ENCODE results near the gene SPATA6. TPM values are rescaled to one million over a fixed set of nuclear protein-coding genes. Genes with fewer than 3 reads are reported as not detected.
"Not testable (repeated sequence)": the region's sequence is repeated elsewhere in the genome, so short reads cannot be mapped to it uniquely, and the experiment has no call there.

SPATA6 gene
- total and polyA plus RNA-seq, 8 donors, result 2.1 to 13.6 (median 8.6) TPM

GRCh38 chr1:48492392-48492791 lies 20.4 kb upstream of the SPATA6 start:
- Histone ChIP-seq H3K36me3 (no peaks in the 10 kb centered on the region), H3K9me3 (no peaks in the 10 kb centered on the region), H3K4me1 (no peaks in the 10 kb centered on the region), H3K27me3 (no peaks in the 10 kb centered on the region), H3K4me3 (no peak overlapping the region), H3K27ac (no peak overlapping the region)
- ATAC-seq, result peak in 3 of 4 donors; percentile 14 to 67 (median 58)
- no peak for TF ChIP-seq CTCF (IDR thresholded peaks at IDR 0.05)
- peak in 1 of 6 donors; percentile 36 for DNase-seq
- FAIRE-seq, result no peak
- intact Hi-C loops (cut with DNase I), result no loop called here

- ATAC-seq (no peak), DNase-seq (no peak), FAIRE-seq (no peak)
- H3K27ac ChIP-seq, result no peak overlapping the region
- no peak for TF ChIP-seq CTCF (IDR thresholded peaks at IDR 0.05)
- no peaks in the 10 kb centered on the region for H3K4me1 ChIP-seq
- H3K36me3 ChIP-seq, result no peaks in the 10 kb centered on the region
- intact Hi-C loops (cut with DNase I), result no loop called here
- 57 to 74% methylated on average over 2 of the region's 2 CpGs for WGBS, 2 donors
- H3K9me3 ChIP-seq, result no peaks in the 10 kb centered on the region
- H3K4me3 ChIP-seq, result no peak overlapping the region
- no peaks in the 10 kb centered on the region for H3K27me3 ChIP-seq
Observed at GRCh38 chr1:48488721-48489120, 16.7 kb upstream of the SPATA6 start.

- H3K36me3 ChIP-seq, result no peaks in the 10 kb centered on the region
- no peak overlapping the region for H3K27ac ChIP-seq
- H3K4me3 ChIP-seq, result no peak overlapping the region
- ATAC-seq (no peak), DNase-seq (no peak), FAIRE-seq (no peak)
- H3K27me3 ChIP-seq, result no peaks in the 10 kb centered on the region
- no peaks in the 10 kb centered on the region for H3K4me1 ChIP-seq
- intact Hi-C loops (cut with DNase I), result no loop called here
- no peaks in the 10 kb centered on the region for H3K9me3 ChIP-seq
- no peak for TF ChIP-seq CTCF (IDR thresholded peaks at IDR 0.05)
Observed at GRCh38 chr1:48480504-48480903, 8.5 kb upstream of the SPATA6 start.

- H3K36me3 ChIP-seq; FAIRE-seq; H3K27me3 ChIP-seq; intact Hi-C loops (cut with DNase I); H3K4me3 ChIP-seq; H3K4me1 ChIP-seq; DNase-seq; H3K9me3 ChIP-seq; H3K27ac ChIP-seq; ATAC-seq: not testable (repeated sequence)
- WGBS, 2 donors, result 0 to 25% methylated on average over 1 to 2 of the region's 4 CpGs
Observed at GRCh38 chr1:48480023-48480422, 8.0 kb upstream of the SPATA6 start.

- ATAC-seq, result no peak
- Histone ChIP-seq H3K27ac (peak overlapping the region; percentile 46 to 85 (median 72)), H3K4me3 (peak overlapping the region; percentile 34 to 66 (median 60)), H3K36me3 (no peaks in the 10 kb centered on the region), H3K4me1 (peaks cover 0 to 23% (median 10%) of the 10 kb centered on the region in 3 donors), H3K27me3 (no peaks in the 10 kb centered on the region), H3K9me3 (no peaks in the 10 kb centered on the region)
- 51 to 54% methylated on average over 5 of the region's 5 CpGs for WGBS, 2 donors
- no peak for FAIRE-seq
- intact Hi-C loops (cut with DNase I), result no loop called here
- DNase-seq, result no peak
- TF ChIP-seq CTCF (IDR thresholded peaks at IDR 0.05), result no peak
Observed at GRCh38 chr1:48472638-48473037, 634 bp upstream of the SPATA6 start.

All from pancreas (tissue), 10 donors.